Panc1 (cell line): ENCODE results near the gene IRF7. TPM values are rescaled to one million over a fixed set of nuclear protein-coding genes. Genes with fewer than 3 reads are reported as not detected.
"Not testable (repeated sequence)": the region's sequence is repeated elsewhere in the genome, so short reads cannot be mapped to it uniquely, and the experiment has no call there.

Experiments used
- ATAC-seq: fragments of 200-7000 bp; cut with Tn5 transposase; 2 replicates; pipeline ENCODE4 v1.9.1; 2020; ENCODE audit warnings: mild to moderate bottlenecking, moderate library complexity
- BruUV-seq: library from RNA; stranded (reverse); fragments of 400-500 nt; replicated peaks from 2 replicates; lab custom pipeline; 2021; lab: Mats Ljungman, UMichigan
- CTCF ChIA-PET: fragments of 300-600 bp; sonication (Branson Sonifier 250); formaldehyde crosslinking; loops from one replicate; lab custom pipeline; 2022; ENCODE audit warnings: antibody characterized with exemption; lab: Charles Lee
- POLR2A ChIA-PET: fragments of 300-600 bp; sonication (Branson Sonifier 250); formaldehyde crosslinking; loops from one replicate; lab custom pipeline; 2022; ENCODE audit warnings: antibody characterized with exemption; lab: Charles Lee
- DNase-seq: peaks from one replicate; pipeline ENCODE4 v3.0.0-alpha.2; 2010; ENCODE audit warnings: low read depth, low spot score
- H3K27ac ChIP-seq: 2 replicates; pipeline ENCODE4 v1.5.1; 2011; ENCODE audit warnings: mild to moderate bottlenecking, low read length, inconsistent platforms
- H3K27me3 ChIP-seq: fragments of 200-500 bp; sonication (Bioruptor generic); 2 replicates; pipeline ENCODE4 v1.6.0; 2014; ENCODE audit warnings: low read length, inconsistent platforms; ENCODE audit not compliant: control insufficient read depth, insufficient read depth
- H3K36me3 ChIP-seq: fragments of 200-500 bp; sonication (Bioruptor generic); 2 replicates; pipeline ENCODE4 v1.5.1; 2014; ENCODE audit warnings: inconsistent platforms, mild to moderate bottlenecking, low read length, moderate library complexity; ENCODE audit not compliant: control insufficient read depth, insufficient read depth
- H3K4me1 ChIP-seq: 2 replicates; pipeline ENCODE4 v1.5.1; 2011; ENCODE audit warnings: inconsistent platforms, mild to moderate bottlenecking, low read length, moderate library complexity; ENCODE audit not compliant: control insufficient read depth, insufficient read depth
- H3K4me3 ChIP-seq, 2 experiments: 2 replicates each; pipeline ENCODE4 v1.5.1; 2011 to 2012; ENCODE audit warnings: low read depth in 2 of 2, low read length in 2 of 2, mild to moderate bottlenecking in 2 of 2, inconsistent platforms in 1 of 2, moderate library complexity in 1 of 2
- H3K9me3 ChIP-seq: fragments of 200-500 bp; sonication (Bioruptor generic); 2 replicates; pipeline ENCODE4 v1.5.1; 2014; ENCODE audit warnings: low read depth, mild to moderate bottlenecking, inconsistent platforms, low read length, moderate library complexity; ENCODE audit not compliant: control insufficient read depth, insufficient read depth
- POLR2AphosphoS5 ChIP-seq: IDR thresholded peaks from 2 replicates; pipeline ENCODE4 v1.6.1; 2012; ENCODE audit warnings: mild to moderate bottlenecking, low read depth, low read length, moderate library complexity
- SIN3A ChIP-seq: IDR thresholded peaks from 2 replicates; pipeline ENCODE4 v1.6.1; 2012; ENCODE audit warnings: low read depth, mild to moderate bottlenecking, low read length, moderate library complexity, borderline replicate concordance; ENCODE audit not compliant: insufficient read depth
- TCF7L2 ChIP-seq: IDR thresholded peaks from 2 replicates; pipeline ENCODE4 v1.6.1; 2011; ENCODE audit warnings: mild to moderate bottlenecking, low read depth, low read length, inconsistent platforms
- in situ Hi-C: cut with HindIII; loops from 2 replicates; pipeline ENCODE4 v1.10.0; 2016; ENCODE audit warnings: low sequenced_read_pairs, low pct_unique_long_range_greater_than_20kb
- intact Hi-C: fragments of 100-400 bp; cut with micrococcal nuclease; formaldehyde crosslinking; loops from one replicate; pipeline ENCODE4 v1.10.0; 2022; ENCODE audit not compliant: unreplicated experiment
- total RNA-seq: library from RNA; stranded (reverse); gene quantifications from one replicate; pipeline ENCODE4 v1.2.1, GENCODE V29; 2021; ENCODE audit not compliant: unreplicated experiment
- TF ChIP-seq, protein P1 (sequence below): fragments of 450-650 bp; IDR thresholded peaks from 2 replicates; pipeline ENCODE4 v1.5.1; 2017; ENCODE audit warnings: mild to moderate bottlenecking
- TF ChIP-seq, protein P2 (sequence below), 2 experiments: IDR thresholded peaks; 2 replicates each; pipeline ENCODE4 v1.6.1; 2011 to 2012; ENCODE audit warnings: low read depth in 2 of 2, control low read depth in 1 of 2, low read length in 1 of 2, mild to moderate bottlenecking in 1 of 2, moderate library complexity in 1 of 2; ENCODE audit not compliant: insufficient read depth in 1 of 2

IRF7 gene
- total RNA-seq, 1 experiment from 2014 or later: 23.9 TPM

DNA sequence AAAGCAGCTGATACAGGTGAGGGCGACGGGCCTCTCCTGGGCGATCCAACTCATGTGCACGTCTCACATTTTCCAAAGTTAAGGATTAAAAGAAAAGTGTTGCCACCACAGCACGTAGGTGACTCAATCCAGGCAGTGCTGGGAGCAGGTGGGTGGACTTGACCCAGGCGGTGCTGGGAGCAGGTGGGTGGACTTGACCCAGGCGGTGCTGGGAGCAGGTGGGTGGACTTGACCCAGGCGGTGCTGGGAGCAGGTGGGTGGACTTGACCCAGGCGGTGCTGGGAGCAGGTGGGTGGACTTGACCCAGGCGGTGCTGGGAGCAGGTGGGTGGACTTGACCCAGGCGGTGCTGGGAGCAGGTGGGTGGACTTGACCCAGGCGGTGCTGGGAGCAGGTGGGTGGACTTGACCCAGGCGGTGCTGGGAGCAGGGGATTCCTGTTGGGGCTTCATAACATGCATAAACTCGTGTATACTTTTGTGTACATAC, 32.0 kb upstream of the IRF7 start:
- POLR2A ChIA-PET: interaction anchor here (0.7 kb wide), 1 partner anchor 128 kb away, joined by 3 read pairs; no protein-coding TSS in a partner anchor
- not testable (repeated sequence) for H3K9me3 ChIP-seq

DNA sequence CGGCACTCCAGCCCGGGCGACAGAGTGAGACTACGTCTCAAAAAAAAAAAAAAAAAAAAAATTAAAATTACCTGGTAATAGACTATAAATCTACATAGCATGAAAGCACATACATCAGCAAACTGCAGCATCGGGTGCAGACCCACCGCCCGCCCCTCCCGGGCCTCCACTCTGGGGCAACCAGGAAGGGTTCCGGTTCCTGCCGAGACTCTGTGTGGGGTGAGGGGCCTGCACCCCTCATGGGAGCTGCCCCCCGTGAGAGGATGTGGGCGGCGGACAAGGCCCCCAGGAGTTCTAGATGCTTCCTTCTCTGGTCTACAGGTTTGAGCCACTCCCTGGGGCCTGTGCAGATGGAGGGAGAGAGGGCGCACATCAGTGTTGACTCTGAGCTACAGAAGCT, 30.5 kb upstream of the IRF7 start:
- ChIA-PET CTCF (no interaction called here), POLR2A (no interaction called here)
- H3K36me3 ChIP-seq: no peaks in the 10 kb centered on the region
- no peak for ATAC-seq
- no peak for TF ChIP-seq TCF7L2
- TF ChIP-seq POLR2AphosphoS5: no peak
- TF ChIP-seq, protein P1, sequence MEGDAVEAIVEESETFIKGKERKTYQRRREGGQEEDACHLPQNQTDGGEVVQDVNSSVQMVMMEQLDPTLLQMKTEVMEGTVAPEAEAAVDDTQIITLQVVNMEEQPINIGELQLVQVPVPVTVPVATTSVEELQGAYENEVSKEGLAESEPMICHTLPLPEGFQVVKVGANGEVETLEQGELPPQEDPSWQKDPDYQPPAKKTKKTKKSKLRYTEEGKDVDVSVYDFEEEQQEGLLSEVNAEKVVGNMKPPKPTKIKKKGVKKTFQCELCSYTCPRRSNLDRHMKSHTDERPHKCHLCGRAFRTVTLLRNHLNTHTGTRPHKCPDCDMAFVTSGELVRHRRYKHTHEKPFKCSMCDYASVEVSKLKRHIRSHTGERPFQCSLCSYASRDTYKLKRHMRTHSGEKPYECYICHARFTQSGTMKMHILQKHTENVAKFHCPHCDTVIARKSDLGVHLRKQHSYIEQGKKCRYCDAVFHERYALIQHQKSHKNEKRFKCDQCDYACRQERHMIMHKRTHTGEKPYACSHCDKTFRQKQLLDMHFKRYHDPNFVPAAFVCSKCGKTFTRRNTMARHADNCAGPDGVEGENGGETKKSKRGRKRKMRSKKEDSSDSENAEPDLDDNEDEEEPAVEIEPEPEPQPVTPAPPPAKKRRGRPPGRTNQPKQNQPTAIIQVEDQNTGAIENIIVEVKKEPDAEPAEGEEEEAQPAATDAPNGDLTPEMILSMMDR: no peak
- TF ChIP-seq, protein P2, sequence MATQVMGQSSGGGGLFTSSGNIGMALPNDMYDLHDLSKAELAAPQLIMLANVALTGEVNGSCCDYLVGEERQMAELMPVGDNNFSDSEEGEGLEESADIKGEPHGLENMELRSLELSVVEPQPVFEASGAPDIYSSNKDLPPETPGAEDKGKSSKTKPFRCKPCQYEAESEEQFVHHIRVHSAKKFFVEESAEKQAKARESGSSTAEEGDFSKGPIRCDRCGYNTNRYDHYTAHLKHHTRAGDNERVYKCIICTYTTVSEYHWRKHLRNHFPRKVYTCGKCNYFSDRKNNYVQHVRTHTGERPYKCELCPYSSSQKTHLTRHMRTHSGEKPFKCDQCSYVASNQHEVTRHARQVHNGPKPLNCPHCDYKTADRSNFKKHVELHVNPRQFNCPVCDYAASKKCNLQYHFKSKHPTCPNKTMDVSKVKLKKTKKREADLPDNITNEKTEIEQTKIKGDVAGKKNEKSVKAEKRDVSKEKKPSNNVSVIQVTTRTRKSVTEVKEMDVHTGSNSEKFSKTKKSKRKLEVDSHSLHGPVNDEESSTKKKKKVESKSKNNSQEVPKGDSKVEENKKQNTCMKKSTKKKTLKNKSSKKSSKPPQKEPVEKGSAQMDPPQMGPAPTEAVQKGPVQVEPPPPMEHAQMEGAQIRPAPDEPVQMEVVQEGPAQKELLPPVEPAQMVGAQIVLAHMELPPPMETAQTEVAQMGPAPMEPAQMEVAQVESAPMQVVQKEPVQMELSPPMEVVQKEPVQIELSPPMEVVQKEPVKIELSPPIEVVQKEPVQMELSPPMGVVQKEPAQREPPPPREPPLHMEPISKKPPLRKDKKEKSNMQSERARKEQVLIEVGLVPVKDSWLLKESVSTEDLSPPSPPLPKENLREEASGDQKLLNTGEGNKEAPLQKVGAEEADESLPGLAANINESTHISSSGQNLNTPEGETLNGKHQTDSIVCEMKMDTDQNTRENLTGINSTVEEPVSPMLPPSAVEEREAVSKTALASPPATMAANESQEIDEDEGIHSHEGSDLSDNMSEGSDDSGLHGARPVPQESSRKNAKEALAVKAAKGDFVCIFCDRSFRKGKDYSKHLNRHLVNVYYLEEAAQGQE (IDR thresholded peaks at IDR 0.05; ENCODE audit: insufficient read depth in 1 of 2, low read depth in 2 of 2, low read length in 1 of 2): no peak
- no peak for TF ChIP-seq SIN3A
- no peaks in the 10 kb centered on the region for H3K27me3 ChIP-seq
- no peaks in the 10 kb centered on the region for H3K9me3 ChIP-seq
- no peak overlapping the region for H3K27ac ChIP-seq
- intact Hi-C loops (no loop called here), in situ Hi-C loops (no loop called here)
- H3K4me3 ChIP-seq: no peak overlapping the region
- peaks cover 13% of the 10 kb centered on the region for H3K4me1 ChIP-seq
- BruUV-seq: TSS peak; percentile 73
- DNase-seq: no peak

More for the DNA sequence above, 32.0 kb upstream of the IRF7 start:
- intact Hi-C loops, H3K4me3 ChIP-seq, DNase-seq, H3K4me1 ChIP-seq, H3K27ac ChIP-seq, ATAC-seq, CTCF ChIA-PET, BruUV-seq, in situ Hi-C loops, H3K27me3 ChIP-seq, H3K36me3 ChIP-seq: not testable (repeated sequence)

DNA sequence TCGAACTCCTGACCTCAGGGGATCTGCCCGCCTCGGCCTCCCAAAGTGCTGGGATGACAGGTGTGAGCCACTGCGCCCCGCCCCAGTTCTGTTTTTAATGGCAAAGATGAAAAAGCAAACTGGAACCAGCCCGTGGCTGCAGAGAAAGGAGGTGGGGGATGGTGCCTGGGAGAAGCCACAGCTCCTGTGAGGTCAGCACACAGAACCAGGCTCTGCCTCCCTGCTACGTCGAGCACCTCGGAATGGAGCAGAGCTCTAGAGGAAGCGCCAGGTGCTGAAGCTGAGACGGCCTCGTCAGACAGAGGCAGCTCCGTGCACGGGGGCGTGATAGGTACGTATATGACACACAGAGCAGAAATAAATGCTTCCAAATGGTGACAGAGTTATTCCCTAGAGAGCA, 29.8 kb upstream of the IRF7 start:
- DNase-seq: no peak
- Histone ChIP-seq H3K27ac (no peak overlapping the region), H3K27me3 (no peaks in the 10 kb centered on the region), H3K4me1 (peaks cover 20% of the 10 kb centered on the region), H3K9me3 (no peaks in the 10 kb centered on the region), H3K36me3 (no peaks in the 10 kb centered on the region), H3K4me3 (no peak overlapping the region)
- BruUV-seq: no TSS peak
- in situ Hi-C loops: no loop called here
- POLR2A ChIA-PET: no interaction called here
- TF ChIP-seq, protein P2 (IDR thresholded peaks at IDR 0.05; ENCODE audit: insufficient read depth in 1 of 2, low read depth in 2 of 2, low read length in 1 of 2): no peak
- TF ChIP-seq TCF7L2: no peak
- TF ChIP-seq POLR2AphosphoS5: no peak
- no peak for TF ChIP-seq SIN3A
- TF ChIP-seq, protein P1: no peak
- no peak for ATAC-seq
- CTCF ChIA-PET: no interaction called here
- intact Hi-C loops: no loop called here
